Stimulated activated naive B cell treated with anti-CD40 and anti-IgM and Interleukin-4, amounts not matched to agents 10 μg/mL and 1 μg/mL and 100 μg/mL, for 72 hours (primary cell): Measurements from ENCODE around the gene SLC44A5.
"Not testable (repeated sequence)": the region's sequence is repeated elsewhere in the genome, so short reads cannot be mapped to it uniquely, and the experiment has no call there.

Experiments
- ATAC-seq, 2 donors: fragments of 150-1000 bp; cut with Tn5 transposase; replicated peaks; 2 replicates each; pipeline ENCODE4 v1.10.0; 2021; ENCODE audit warnings: moderate library complexity in 1 of 2
- DNase-seq: peaks from one replicate; pipeline ENCODE4 v3.0.0; 2021
- H3K27ac Mint-ChIP-seq: one replicate; pipeline ENCODE4 v1.8.0; 2022; ENCODE audit warnings: mild to moderate bottlenecking, mixed read lengths
- H3K27me3 Mint-ChIP-seq, 2 donors: one replicate each; pipeline ENCODE4 v1.8.0; 2022; ENCODE audit warnings: mixed read lengths in 2 of 2
- H3K36me3 Mint-ChIP-seq, 2 donors: one replicate each; pipeline ENCODE4 v1.8.0; 2022; ENCODE audit warnings: mixed read lengths in 2 of 2, mild to moderate bottlenecking in 1 of 2
- H3K4me1 Mint-ChIP-seq, 2 donors: one replicate each; pipeline ENCODE4 v1.8.0; 2022; ENCODE audit warnings: mixed read lengths in 2 of 2, mild to moderate bottlenecking in 1 of 2
- H3K4me3 Mint-ChIP-seq, 2 donors: one replicate each; pipeline ENCODE4 v1.8.0; 2022; ENCODE audit warnings: mild to moderate bottlenecking in 2 of 2, mixed read lengths in 2 of 2, moderate library complexity in 1 of 2
- H3K9me3 Mint-ChIP-seq, 2 donors: one replicate each; pipeline ENCODE4 v1.8.0; 2022; ENCODE audit warnings: mixed read lengths in 2 of 2, mild to moderate bottlenecking in 1 of 2

The SLC44A5 gene

GRCh38 chr1:75614399-75614756, 3.5 kb upstream of the SLC44A5 start:
- DNase-seq (no peak), ATAC-seq (peak; percentile 4 to 5)

DNA sequence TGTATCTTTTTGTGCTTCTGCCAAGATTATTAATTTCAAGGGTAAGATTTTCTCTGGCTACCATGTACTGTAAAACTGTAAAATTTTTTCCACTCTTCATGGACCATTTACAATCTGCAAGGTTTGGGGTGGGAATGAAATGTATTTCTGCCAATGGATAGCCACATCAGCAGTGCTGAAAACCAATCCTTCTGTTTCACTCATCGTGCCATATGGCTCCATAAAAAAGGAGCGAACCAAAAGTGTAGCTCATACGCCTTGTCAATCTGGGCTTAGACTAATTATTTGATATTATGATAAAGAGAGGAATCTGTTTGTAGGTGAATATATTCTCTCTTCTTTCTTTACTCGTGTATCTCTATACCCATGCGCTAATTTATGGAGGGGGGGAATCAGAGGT, 3.0 kb upstream of the SLC44A5 start:
- DNase-seq (no peak), ATAC-seq (no peak)
- H3K36me3 Mint-ChIP-seq = no peaks in the 10 kb centered on the region
- peaks cover 53 to 70% of the 10 kb centered on the region in 2 donors for H3K27me3 Mint-ChIP-seq
- H3K27ac Mint-ChIP-seq = no peak overlapping the region
- H3K4me1 Mint-ChIP-seq = peaks cover 16 to 22% of the 10 kb centered on the region in 2 donors
- H3K9me3 Mint-ChIP-seq = no peaks in the 10 kb centered on the region
- H3K4me3 Mint-ChIP-seq = no peak overlapping the region

More at GRCh38 chr1:75614399-75614756, 3.5 kb upstream of the SLC44A5 start:
- H3K4me1 Mint-ChIP-seq = peaks cover 16 to 22% of the 10 kb centered on the region in 2 donors
- H3K27ac Mint-ChIP-seq = no peak overlapping the region
- H3K4me3 Mint-ChIP-seq = peak overlapping the region; percentile 44 to 64
- peaks cover 58 to 75% of the 10 kb centered on the region in 2 donors for H3K27me3 Mint-ChIP-seq
- no peaks in the 10 kb centered on the region for H3K36me3 Mint-ChIP-seq
- no peaks in the 10 kb centered on the region for H3K9me3 Mint-ChIP-seq

DNA sequence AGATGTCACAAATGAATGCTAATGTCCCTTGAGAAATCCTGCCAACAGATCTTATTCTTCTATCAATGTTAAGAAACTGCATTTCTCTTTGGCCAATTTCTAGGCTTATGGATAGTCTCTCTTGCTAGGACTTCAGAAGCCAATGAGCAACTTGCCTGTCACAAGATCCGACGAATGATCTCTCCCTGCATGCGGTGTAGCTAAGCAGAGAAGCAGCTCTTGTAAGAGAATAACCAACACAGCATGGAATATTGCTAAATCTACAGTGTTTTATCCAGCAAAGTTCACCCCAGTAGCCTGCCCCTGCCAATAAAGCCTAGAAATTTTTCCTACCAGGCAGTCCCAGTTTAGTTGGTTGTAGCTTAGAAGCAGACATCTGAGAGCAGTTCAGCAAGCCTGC, 2.1 kb upstream of the SLC44A5 start:
- no peaks in the 10 kb centered on the region for H3K36me3 Mint-ChIP-seq
- ATAC-seq (no peak), DNase-seq (no peak)
- H3K4me3 Mint-ChIP-seq = no peak overlapping the region
- H3K27ac Mint-ChIP-seq = no peak overlapping the region
- H3K9me3 Mint-ChIP-seq = peaks cover 4% of the 10 kb centered on the region in 2 donors
- peaks cover 16 to 22% of the 10 kb centered on the region in 2 donors for H3K4me1 Mint-ChIP-seq
- H3K27me3 Mint-ChIP-seq = peaks cover 53 to 61% of the 10 kb centered on the region in 2 donors

DNA sequence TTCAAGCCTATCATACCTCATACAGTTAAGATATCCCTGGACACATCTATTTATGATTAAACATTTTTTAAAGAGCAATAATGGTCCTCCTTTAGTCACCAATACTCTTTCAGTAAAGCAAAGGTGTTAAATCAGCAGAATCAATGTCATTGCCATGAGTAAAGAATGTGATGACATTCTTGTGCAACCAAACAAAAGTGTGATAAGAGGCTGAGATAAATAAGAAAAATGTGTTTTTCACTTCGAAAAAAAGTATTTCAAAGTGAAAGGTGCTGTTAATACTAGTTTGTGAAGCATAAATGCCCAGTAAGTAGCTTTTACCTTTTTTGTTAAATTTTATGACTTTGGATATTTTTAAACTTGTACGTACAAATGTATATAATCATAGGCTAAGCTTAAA, 8.4 kb downstream of the SLC44A5 start:
- Mint-ChIP-seq H3K36me3 (no peaks in the 10 kb centered on the region), H3K27me3 (peaks cover 9 to 12% of the 10 kb centered on the region in 2 donors), H3K4me1 (no peaks in the 10 kb centered on the region), H3K27ac (no peak overlapping the region), H3K9me3 (peaks cover 6 to 9% of the 10 kb centered on the region in 2 donors), H3K4me3 (no peak overlapping the region)
- DNase-seq (no peak), ATAC-seq (no peak)

GRCh38 chr1:75600781-75601180, 10.1 kb downstream of the SLC44A5 start:
- H3K4me3 Mint-ChIP-seq = no peak overlapping the region
- H3K27me3 Mint-ChIP-seq = peaks cover 0 to 4% of the 10 kb centered on the region in 2 donors
- no peak for ATAC-seq
- H3K4me1 Mint-ChIP-seq = no peaks in the 10 kb centered on the region
- DNase-seq = no peak
- no peaks in the 10 kb centered on the region for H3K36me3 Mint-ChIP-seq
- H3K9me3 Mint-ChIP-seq = peaks cover 0 to 2% of the 10 kb centered on the region in 2 donors
- H3K27ac Mint-ChIP-seq = no peak overlapping the region

DNA sequence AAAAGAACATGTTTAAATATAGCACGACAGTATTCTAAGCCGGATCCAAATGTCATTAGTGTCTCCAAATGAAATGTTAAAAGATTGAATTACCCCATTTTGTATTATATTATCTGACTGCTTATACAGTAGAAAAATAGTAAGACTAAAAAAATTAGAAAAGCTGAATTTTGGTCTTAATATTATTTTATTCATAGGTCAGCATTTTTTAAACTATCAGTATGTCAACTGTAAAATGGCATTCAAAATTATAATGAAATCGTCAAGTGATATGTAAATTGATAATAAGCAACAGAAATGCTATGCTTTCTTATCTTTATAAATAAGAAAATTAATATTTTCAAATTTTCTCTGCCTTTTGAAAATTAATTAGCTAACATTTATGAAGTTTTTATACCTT, 16.6 kb downstream of the SLC44A5 start:
- Mint-ChIP-seq H3K9me3 (peaks cover 0 to 1% of the 10 kb centered on the region in 2 donors), H3K4me3 (no peak overlapping the region), H3K27ac (no peak overlapping the region), H3K4me1 (no peaks in the 10 kb centered on the region), H3K36me3 (no peaks in the 10 kb centered on the region), H3K27me3 (peaks cover 0 to 9% of the 10 kb centered on the region in 2 donors)
- no peak for ATAC-seq
- no peak for DNase-seq

- H3K36me3 Mint-ChIP-seq, H3K27ac Mint-ChIP-seq, H3K4me3 Mint-ChIP-seq, H3K27me3 Mint-ChIP-seq, H3K4me1 Mint-ChIP-seq, ATAC-seq, H3K9me3 Mint-ChIP-seq, DNase-seq: not testable (repeated sequence)
Observed at GRCh38 chr1:75593457-75593856, 17.5 kb downstream of the SLC44A5 start.

- peaks cover 4 to 9% of the 10 kb centered on the region in 2 donors for H3K27me3 Mint-ChIP-seq
- ATAC-seq = no peak
- no peak overlapping the region for H3K4me3 Mint-ChIP-seq
- no peaks in the 10 kb centered on the region for H3K4me1 Mint-ChIP-seq
- peaks cover 0 to 1% of the 10 kb centered on the region in 2 donors for H3K9me3 Mint-ChIP-seq
- H3K36me3 Mint-ChIP-seq = no peaks in the 10 kb centered on the region
- no peak for DNase-seq
- no peak overlapping the region for H3K27ac Mint-ChIP-seq
Observed at GRCh38 chr1:75589637-75590036, 21.3 kb downstream of the SLC44A5 start.

DNA sequence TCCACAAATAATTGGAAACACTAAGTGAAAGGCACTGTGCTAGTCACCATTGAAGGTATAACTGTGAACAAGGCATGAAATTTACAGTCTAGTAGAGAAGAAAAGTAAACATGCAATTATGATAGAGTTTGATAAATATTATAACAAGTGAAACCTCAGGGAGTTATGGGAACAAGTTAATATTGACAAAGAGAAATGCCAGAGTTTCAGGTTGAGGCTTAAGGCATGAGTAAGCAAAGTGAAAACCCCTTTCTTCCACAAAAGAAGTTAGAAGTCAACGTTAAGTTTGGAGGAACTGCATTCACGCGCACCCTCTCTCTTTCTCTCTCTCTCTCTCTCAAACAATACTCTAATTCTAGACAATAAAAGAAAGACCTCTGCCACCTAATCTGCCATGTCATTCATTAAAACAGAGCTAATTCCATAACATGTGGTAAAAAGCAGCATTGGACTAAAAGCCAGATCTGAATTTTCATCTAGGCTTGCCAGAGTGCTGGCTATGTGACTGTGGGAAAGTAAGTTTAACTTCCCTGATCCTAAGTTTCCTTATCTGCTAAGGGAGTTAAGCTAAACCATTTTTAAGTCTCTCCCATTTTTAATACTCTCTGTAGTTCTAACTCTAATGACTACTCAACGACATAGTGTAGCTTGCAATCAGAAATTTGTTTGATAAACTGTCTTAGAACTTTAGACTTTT, 22.0 kb downstream of the SLC44A5 start:
- DNase-seq = no peak
- peaks cover 0 to 1% of the 10 kb centered on the region in 2 donors for H3K9me3 Mint-ChIP-seq
- no peak overlapping the region for H3K27ac Mint-ChIP-seq
- H3K4me1 Mint-ChIP-seq = no peaks in the 10 kb centered on the region
- no peak overlapping the region for H3K4me3 Mint-ChIP-seq
- H3K27me3 Mint-ChIP-seq = peaks cover 4 to 9% of the 10 kb centered on the region in 2 donors
- ATAC-seq = no peak
- H3K36me3 Mint-ChIP-seq = no peaks in the 10 kb centered on the region

DNA sequence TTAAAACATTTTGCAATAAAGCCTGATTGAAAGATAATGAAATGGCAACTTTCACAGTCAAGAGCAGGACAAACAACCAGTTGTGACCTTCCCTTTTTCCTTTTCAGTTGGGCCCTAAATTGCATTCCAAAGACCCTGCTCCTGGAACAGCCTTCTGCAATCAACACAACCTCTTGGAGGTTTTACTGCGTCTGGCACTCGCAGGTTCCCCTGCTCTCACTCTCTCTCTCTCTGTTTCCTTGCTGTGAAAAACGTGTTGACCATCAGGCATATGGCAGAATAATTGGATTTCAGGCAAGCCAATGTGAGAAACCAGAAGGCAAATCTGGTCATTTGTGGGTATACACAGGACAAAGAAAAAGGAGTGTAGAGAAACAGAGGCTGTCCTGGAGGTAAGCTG, 23.2 kb downstream of the SLC44A5 start:
- ATAC-seq = no peak
- DNase-seq = no peak
- H3K27me3 Mint-ChIP-seq = peaks cover 4% of the 10 kb centered on the region in 2 donors
- no peaks in the 10 kb centered on the region for H3K4me1 Mint-ChIP-seq
- H3K9me3 Mint-ChIP-seq = peaks cover 0 to 1% of the 10 kb centered on the region in 2 donors
- no peaks in the 10 kb centered on the region for H3K36me3 Mint-ChIP-seq
- no peak overlapping the region for H3K4me3 Mint-ChIP-seq
- no peak overlapping the region for H3K27ac Mint-ChIP-seq

GRCh38 chr1:75583282-75583681, 27.6 kb downstream of the SLC44A5 start:
- peaks cover 0 to 6% of the 10 kb centered on the region in 2 donors for H3K27me3 Mint-ChIP-seq
- H3K9me3 Mint-ChIP-seq = no peaks in the 10 kb centered on the region
- H3K4me3 Mint-ChIP-seq = no peak overlapping the region
- H3K4me1 Mint-ChIP-seq = no peaks in the 10 kb centered on the region
- H3K36me3 Mint-ChIP-seq = no peaks in the 10 kb centered on the region
- DNase-seq = no peak
- no peak overlapping the region for H3K27ac Mint-ChIP-seq
- no peak for ATAC-seq

GRCh38 chr1:75582725-75583261, 28.1 kb downstream of the SLC44A5 start:
- no peak for ATAC-seq
- peaks cover 0 to 4% of the 10 kb centered on the region in 2 donors for H3K27me3 Mint-ChIP-seq

DNA sequence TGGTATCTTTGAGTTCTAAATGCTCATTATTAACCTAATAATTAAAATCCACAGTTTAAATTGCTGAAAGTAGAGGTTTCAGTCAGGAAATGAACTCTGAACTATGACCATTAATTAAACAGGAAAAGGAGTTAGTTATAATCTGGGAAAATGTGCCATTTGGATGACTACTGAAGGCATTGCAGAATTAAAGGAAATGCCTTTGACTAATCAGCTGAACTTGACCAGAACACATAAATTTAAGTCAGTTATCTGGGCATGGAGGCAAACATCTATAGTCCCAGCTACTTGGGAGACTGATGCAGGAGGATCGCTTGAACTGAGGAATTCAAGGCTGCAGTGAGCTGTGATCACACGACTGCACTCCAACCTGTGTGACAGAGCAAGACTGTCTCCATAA, 31.9 kb downstream of the SLC44A5 start:
- no peaks in the 10 kb centered on the region for H3K36me3 Mint-ChIP-seq
- DNase-seq (no peak), ATAC-seq (no peak)
- no peak overlapping the region for H3K27ac Mint-ChIP-seq
- H3K4me1 Mint-ChIP-seq = no peaks in the 10 kb centered on the region
- peaks cover 0 to 4% of the 10 kb centered on the region in 2 donors for H3K27me3 Mint-ChIP-seq
- no peak overlapping the region for H3K4me3 Mint-ChIP-seq
- no peaks in the 10 kb centered on the region for H3K9me3 Mint-ChIP-seq

More at GRCh38 chr1:75582725-75583261, 28.1 kb downstream of the SLC44A5 start:
- no peaks in the 10 kb centered on the region for H3K36me3 Mint-ChIP-seq
- H3K4me3 Mint-ChIP-seq = no peak overlapping the region
- no peaks in the 10 kb centered on the region for H3K4me1 Mint-ChIP-seq
- no peaks in the 10 kb centered on the region for H3K9me3 Mint-ChIP-seq
- H3K27ac Mint-ChIP-seq = no peak overlapping the region
- no peak for DNase-seq

- ATAC-seq (no peak), DNase-seq (no peak)
- H3K4me1 Mint-ChIP-seq = no peaks in the 10 kb centered on the region
- no peaks in the 10 kb centered on the region for H3K9me3 Mint-ChIP-seq
- peaks cover 0 to 4% of the 10 kb centered on the region in 2 donors for H3K27me3 Mint-ChIP-seq
- H3K4me3 Mint-ChIP-seq = no peak overlapping the region
- no peaks in the 10 kb centered on the region for H3K36me3 Mint-ChIP-seq
- no peak overlapping the region for H3K27ac Mint-ChIP-seq
Observed at GRCh38 chr1:75575837-75576236, 35.1 kb downstream of the SLC44A5 start.

- no peaks in the 10 kb centered on the region for H3K36me3 Mint-ChIP-seq
- no peak overlapping the region for H3K27ac Mint-ChIP-seq
- H3K27me3 Mint-ChIP-seq = no peaks in the 10 kb centered on the region
- no peak for DNase-seq
- H3K9me3 Mint-ChIP-seq = no peaks in the 10 kb centered on the region
- ATAC-seq = no peak
- no peaks in the 10 kb centered on the region for H3K4me1 Mint-ChIP-seq
- no peak overlapping the region for H3K4me3 Mint-ChIP-seq
Observed at GRCh38 chr1:75567191-75567590, 43.7 kb downstream of the SLC44A5 start.
